Esophagus muscularis mucosa (tissue), 4 donors: ENCODE data around the gene ETFB. TPM values are rescaled to one million over a fixed set of nuclear protein-coding genes. Genes with fewer than 3 reads are reported as not detected.

Experiments used
- DNase-seq: peaks from one replicate; pipeline ENCODE4 v3.0.0-alpha.2; 2017; ENCODE audit errors: extremely low spot score
- H3K27ac ChIP-seq, 4 donors: fragments of 200-600 bp; sonication (generic); replicated peaks in 1 of 4; 1 replicate in 3 of 4; 2 replicates in 1 of 4; pipeline ENCODE4 v1.5.1; 2016 to 2019; ENCODE audit warnings: mild to moderate bottlenecking in 1 of 4
- H3K27me3 ChIP-seq, 4 donors: fragments of 200-600 bp; sonication (generic); one replicate each; pipeline versions ENCODE4 v1.5.1 to v1.6.0; 2016 to 2019
- H3K36me3 ChIP-seq, 4 donors: fragments of 200-600 bp; sonication (generic); one replicate each; pipeline ENCODE4 v1.5.1; 2016 to 2019
- H3K4me1 ChIP-seq, 4 donors: fragments of 200-600 bp; sonication (generic); one replicate each; pipeline ENCODE4 v1.5.1; 2016 to 2019
- H3K4me3 ChIP-seq, 4 donors: fragments of 200-600 bp; sonication (generic); 1 replicate in 2 of 4; 2 replicates in 2 of 4; pipeline ENCODE4 v1.5.1; 2016 to 2019; ENCODE audit warnings: mild to moderate bottlenecking in 4 of 4, moderate library complexity in 1 of 4
- H3K9me3 ChIP-seq, 4 donors: fragments of 200-600 bp; sonication (generic); 1 replicate in 3 of 4; 2 replicates in 1 of 4; pipeline ENCODE4 v1.5.1; 2016 to 2019
- EP300 ChIP-seq: sonication (generic); formaldehyde crosslinking; IDR thresholded peaks from one replicate; pipeline ENCODE4 v1.6.1; 2017; ENCODE audit warnings: antibody characterized with exemption
- POLR2A ChIP-seq: fragments of 450-650 bp; IDR thresholded peaks from one replicate; pipeline ENCODE4 v1.6.1; 2017; ENCODE audit warnings: antibody characterized with exemption, moderate library complexity, mild to moderate bottlenecking, low read depth
- POLR2AphosphoS5 ChIP-seq, 2 donors: sonication (generic); formaldehyde crosslinking; IDR thresholded peaks; one replicate each; pipeline ENCODE4 v1.6.1; 2017; ENCODE audit warnings: antibody characterized with exemption in 2 of 2
- WGBS: methylation state at CpG from one replicate; pipeline ENCODE4 v1.1.5; 2018; 5-methylcytosine and 5-hydroxymethylcytosine counted together
- intact Hi-C: fragments of 100-400 bp; cut with DNase I; formaldehyde crosslinking; loops from one replicate; pipeline ENCODE4 v1.15.1; 2023
- total RNA-seq, 4 donors: library from RNA; depleted of rRNA; stranded (reverse); fragments of >200 nt; gene quantifications; one replicate each; pipeline versions ENCODE4 v1.1.0 to v1.2.1, GENCODE V29; 2016
- TF ChIP-seq, protein P1 (sequence below), 3 experiments: fragments of 200-600 bp in 2 of 3; fragments of 450-650 bp in 1 of 3; sonication (generic) in 2 of 3; IDR thresholded peaks; one replicate each; pipeline ENCODE4 v1.5.1; 2017 to 2019; ENCODE audit warnings: antibody characterized with exemption in 3 of 3, mild to moderate bottlenecking in 2 of 3, moderate library complexity in 1 of 3

ETFB gene
- total RNA-seq, 4 donors from 2014 or later = 86.3 to 121 (median 106) TPM

GRCh38 chr19:51354103-51354741, 12.0 kb downstream of the ETFB start:
- no peak overlapping the region for H3K27ac ChIP-seq
- H3K27me3 ChIP-seq = no peaks in the 10 kb centered on the region
- no peak for TF ChIP-seq POLR2A
- no peak overlapping the region for H3K4me3 ChIP-seq
- intact Hi-C loops = no loop called here
- H3K36me3 ChIP-seq = peaks cover 11 to 41% (median 38%) of the 10 kb centered on the region in 4 donors
- H3K4me1 ChIP-seq = peaks cover 7 to 28% (median 14%) of the 10 kb centered on the region in 4 donors
- no peaks in the 10 kb centered on the region for H3K9me3 ChIP-seq
- WGBS = 64% methylated on average over 10 of the region's 12 CpGs
- no peak for DNase-seq

DNA sequence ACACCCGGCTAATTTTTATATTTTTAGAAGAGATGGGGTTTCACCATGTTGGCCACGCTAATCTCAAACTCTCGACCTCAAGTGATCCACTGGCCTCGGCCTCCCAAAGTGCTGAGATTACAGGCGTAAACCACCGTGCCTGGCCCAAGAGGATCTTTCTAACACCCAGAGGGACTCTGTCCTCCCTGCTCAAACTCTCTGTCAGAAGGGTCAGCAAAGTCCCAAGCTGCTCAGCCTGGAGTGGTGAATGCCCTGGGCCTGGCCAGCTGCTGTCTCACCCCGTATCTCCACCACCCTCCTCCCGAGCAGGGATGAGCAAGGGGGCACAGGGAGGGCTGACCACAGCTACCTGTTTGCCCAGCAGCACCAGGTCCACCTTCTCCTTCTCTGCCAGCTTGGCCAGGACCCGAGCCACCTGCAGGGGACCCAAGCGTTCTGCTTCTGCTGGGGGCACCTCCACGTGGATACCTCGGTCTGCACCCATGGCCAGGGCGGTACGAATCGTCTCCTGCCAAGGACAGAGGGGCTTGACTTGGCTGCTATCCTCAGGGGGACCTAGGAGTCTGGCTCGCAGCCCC, 13.3 kb downstream of the ETFB start:
- Histone ChIP-seq H3K9me3 (no peaks in the 10 kb centered on the region), H3K27ac (no peak overlapping the region), H3K4me3 (no peak overlapping the region), H3K4me1 (peaks cover 3 to 15% (median 7%) of the 10 kb centered on the region in 4 donors), H3K36me3 (peaks cover 11 to 54% (median 39%) of the 10 kb centered on the region in 4 donors), H3K27me3 (no peaks in the 10 kb centered on the region)
- no peak for DNase-seq
- intact Hi-C loops = no loop called here
- TF ChIP-seq, protein P1, sequence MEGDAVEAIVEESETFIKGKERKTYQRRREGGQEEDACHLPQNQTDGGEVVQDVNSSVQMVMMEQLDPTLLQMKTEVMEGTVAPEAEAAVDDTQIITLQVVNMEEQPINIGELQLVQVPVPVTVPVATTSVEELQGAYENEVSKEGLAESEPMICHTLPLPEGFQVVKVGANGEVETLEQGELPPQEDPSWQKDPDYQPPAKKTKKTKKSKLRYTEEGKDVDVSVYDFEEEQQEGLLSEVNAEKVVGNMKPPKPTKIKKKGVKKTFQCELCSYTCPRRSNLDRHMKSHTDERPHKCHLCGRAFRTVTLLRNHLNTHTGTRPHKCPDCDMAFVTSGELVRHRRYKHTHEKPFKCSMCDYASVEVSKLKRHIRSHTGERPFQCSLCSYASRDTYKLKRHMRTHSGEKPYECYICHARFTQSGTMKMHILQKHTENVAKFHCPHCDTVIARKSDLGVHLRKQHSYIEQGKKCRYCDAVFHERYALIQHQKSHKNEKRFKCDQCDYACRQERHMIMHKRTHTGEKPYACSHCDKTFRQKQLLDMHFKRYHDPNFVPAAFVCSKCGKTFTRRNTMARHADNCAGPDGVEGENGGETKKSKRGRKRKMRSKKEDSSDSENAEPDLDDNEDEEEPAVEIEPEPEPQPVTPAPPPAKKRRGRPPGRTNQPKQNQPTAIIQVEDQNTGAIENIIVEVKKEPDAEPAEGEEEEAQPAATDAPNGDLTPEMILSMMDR (IDR thresholded peaks at IDR 0.05) = no peak
- no peak for TF ChIP-seq POLR2A
- TF ChIP-seq EP300 = no peak
- TF ChIP-seq POLR2AphosphoS5 (IDR thresholded peaks at IDR 0.05) = no peak
- WGBS = 94% methylated on average over 14 of the region's 16 CpGs

DNA sequence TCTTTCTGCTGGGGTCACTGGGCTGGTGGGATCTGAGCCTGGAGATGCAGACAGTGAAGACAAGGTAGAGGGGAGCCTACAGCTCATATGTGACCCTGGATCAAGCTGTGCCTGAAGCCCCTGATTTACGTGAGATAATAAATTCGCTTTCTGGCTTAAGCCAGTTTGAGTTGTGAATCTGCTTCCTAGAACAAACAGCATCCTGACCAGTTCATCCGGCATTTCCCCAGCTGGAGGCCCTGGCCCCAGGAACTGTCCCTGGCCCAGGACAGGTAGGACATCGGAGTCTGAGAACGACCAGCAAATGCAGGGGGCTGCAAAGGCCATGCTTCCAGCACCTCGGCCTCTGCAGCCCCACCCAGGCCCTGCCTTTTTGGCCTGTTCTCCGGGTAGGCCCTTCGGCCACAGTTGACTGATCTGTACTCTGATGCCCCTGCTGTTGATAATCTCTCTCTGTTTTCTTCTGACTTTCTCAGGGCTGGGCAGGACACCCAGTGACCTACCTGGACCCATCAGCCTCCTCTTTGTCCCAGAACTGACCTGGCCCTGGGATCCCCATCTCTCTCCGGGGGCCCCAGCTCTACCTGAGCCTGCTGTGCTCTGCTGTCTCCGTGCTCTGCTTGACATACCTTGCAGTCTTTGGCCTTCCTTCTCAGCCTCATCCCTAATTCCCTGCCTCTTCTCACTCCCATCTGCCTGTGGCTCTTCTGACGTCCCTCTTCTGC, 14.8 kb downstream of the ETFB start:
- no peak overlapping the region for H3K4me3 ChIP-seq
- no peaks in the 10 kb centered on the region for H3K9me3 ChIP-seq
- H3K4me1 ChIP-seq = peaks cover 3 to 14% (median 7%) of the 10 kb centered on the region in 4 donors
- H3K27me3 ChIP-seq = no peaks in the 10 kb centered on the region
- DNase-seq = no peak
- WGBS = 98% methylated on average over 6 of the region's 11 CpGs
- TF ChIP-seq EP300 = no peak
- TF ChIP-seq, protein P1 (IDR thresholded peaks at IDR 0.05) = no peak
- TF ChIP-seq POLR2A = no peak
- TF ChIP-seq POLR2AphosphoS5 (IDR thresholded peaks at IDR 0.05) = no peak
- H3K27ac ChIP-seq = no peak overlapping the region
- intact Hi-C loops = no loop called here
- H3K36me3 ChIP-seq = peaks cover 15 to 68% (median 53%) of the 10 kb centered on the region in 4 donors

DNA sequence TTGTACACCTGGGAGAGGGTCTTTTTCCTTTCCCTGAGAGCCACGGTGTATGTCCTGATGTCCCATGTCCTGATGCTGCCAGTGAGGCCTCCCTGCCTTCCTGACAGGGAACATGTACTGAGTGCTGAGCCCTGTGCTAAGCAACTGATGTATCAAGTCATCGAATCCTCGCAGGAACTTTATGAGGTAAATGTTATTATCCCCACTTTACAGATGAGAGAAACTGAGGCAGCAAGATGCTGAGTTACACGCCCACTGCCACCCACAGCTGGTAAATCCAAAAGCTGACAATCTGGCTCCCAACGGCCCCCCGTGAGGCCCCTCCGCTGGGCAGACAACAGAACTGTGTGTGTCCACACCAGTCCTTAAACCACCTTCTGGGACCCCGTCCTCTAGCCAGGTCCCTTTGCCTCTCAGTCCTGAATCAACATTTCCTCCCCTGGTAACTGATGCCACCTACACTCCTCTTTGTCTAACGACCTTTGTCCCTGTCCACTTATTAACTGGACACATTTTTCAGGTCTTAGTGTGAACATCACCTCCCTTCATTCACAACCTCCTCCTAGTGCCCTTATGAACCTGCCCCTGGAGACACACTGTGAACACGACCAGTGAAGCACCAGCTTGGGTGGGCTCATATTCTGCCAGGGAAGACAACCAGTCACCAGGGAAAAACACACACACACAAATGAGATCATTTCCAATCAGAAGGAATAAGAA, 18.8 kb downstream of the ETFB start:
- DNase-seq = no peak
- Histone ChIP-seq H3K36me3 (peaks cover 19 to 80% (median 62%) of the 10 kb centered on the region in 4 donors), H3K9me3 (no peaks in the 10 kb centered on the region), H3K27me3 (no peaks in the 10 kb centered on the region), H3K27ac (no peak overlapping the region), H3K4me3 (no peak overlapping the region), H3K4me1 (peaks cover 0 to 8% (median 0%) of the 10 kb centered on the region in 4 donors)
- intact Hi-C loops = loop anchor here (10.0 kb wide), 1 partner anchor 337 kb away; no protein-coding TSS in a partner anchor
- WGBS = 92% methylated on average over 10 of the region's 10 CpGs
- no peak for TF ChIP-seq POLR2AphosphoS5 (IDR thresholded peaks at IDR 0.05)
- TF ChIP-seq, protein P1 (IDR thresholded peaks at IDR 0.05) = no peak
- no peak for TF ChIP-seq EP300
- TF ChIP-seq POLR2A = no peak
